ENCODE results near the gene KRTAP4-9.
"Not testable (repeated sequence)": the region's sequence is repeated elsewhere in the genome, so short reads cannot be mapped to it uniquely, and the experiment has no call there.

The KRTAP4-9 gene

GRCh38 chr17:41105347-41105746, at the start of gene KRTAP4-9:
Gene KRTAP4-9, plus strand, starts transcription at chr17:41105389. Its CDS starts 0 bp downstream, at chr17:41105389.
- not testable (repeated sequence) for DNase-seq

- no peak for DNase-seq
Observed at GRCh38 chr17:41057547-41057946, 47.6 kb upstream of the KRTAP4-9 start.

GRCh38 chr17:41058741-41059140, 46.4 kb upstream of the KRTAP4-9 start:
- no peak for DNase-seq

GRCh38 chr17:41059276-41060051, 45.7 kb upstream of the KRTAP4-9 start:
- DNase-seq, result not testable (repeated sequence)

GRCh38 chr17:41060052-41060604, 45.1 kb upstream of the KRTAP4-9 start, which contains the start of gene KRTAP2-3:
Gene KRTAP2-3, minus strand, starts transcription at chr17:41060114. Its CDS starts 64 bp downstream, at chr17:41060050.
- no peak for DNase-seq

- DNase-seq, result no peak
Observed at GRCh38 chr17:41061964-41062363, 43.2 kb upstream of the KRTAP4-9 start.

GRCh38 chr17:41063449-41063848, 41.7 kb upstream of the KRTAP4-9 start:
- no peak for DNase-seq

GRCh38 chr17:41064301-41064700, 40.9 kb upstream of the KRTAP4-9 start:
- DNase-seq, result no peak

- DNase-seq, result not testable (repeated sequence)
Observed at GRCh38 chr17:41065016-41065689, 40.0 kb upstream of the KRTAP4-9 start.

- DNase-seq, result no peak
Observed at GRCh38 chr17:41065829-41066624, 39.2 kb upstream of the KRTAP4-9 start, which contains the start of gene KRTAP2-4. Gene KRTAP2-4, minus strand, starts transcription at chr17:41065879. Its CDS starts 34 bp downstream, at chr17:41065845.

GRCh38 chr17:41067281-41067680, 37.9 kb upstream of the KRTAP4-9 start:
- DNase-seq, result no peak

GRCh38 chr17:41069031-41069430, 36.2 kb upstream of the KRTAP4-9 start:
- DNase-seq, result no peak

GRCh38 chr17:41071606-41072360, 33.4 kb upstream of the KRTAP4-9 start:
- DNase-seq, result peak in 1 of 2 experiments; percentile 6

GRCh38 chr17:41073676-41074075, 31.5 kb upstream of the KRTAP4-9 start:
- DNase-seq, result no peak

GRCh38 chr17:41076788-41077187, 28.4 kb upstream of the KRTAP4-9 start:
- no peak for DNase-seq

GRCh38 chr17:41082626-41083025, 22.6 kb upstream of the KRTAP4-9 start:
- no peak for DNase-seq

- not testable (repeated sequence) for DNase-seq
Observed at GRCh38 chr17:41083427-41083826, 21.8 kb upstream of the KRTAP4-9 start.

GRCh38 chr17:41084100-41084856, 20.9 kb upstream of the KRTAP4-9 start, which contains the start of gene KRTAP4-7:
Gene KRTAP4-7, plus strand, starts transcription at chr17:41084150. Its CDS starts 57 bp downstream, at chr17:41084207.
- not testable (repeated sequence) for DNase-seq

- DNase-seq, result not testable (repeated sequence)
Observed at GRCh38 chr17:41088760-41089352, 16.3 kb upstream of the KRTAP4-9 start.

GRCh38 chr17:41096055-41096454, 9.1 kb upstream of the KRTAP4-9 start:
- DNase-seq, result no peak

- no peak for DNase-seq
Observed at GRCh38 chr17:41098042-41098441, 7.1 kb upstream of the KRTAP4-9 start, which contains the start of gene KRTAP4-8. Gene KRTAP4-8, minus strand, starts transcription at chr17:41098142. Its CDS starts 58 bp downstream, at chr17:41098084.

All from NCI-H446 (cell line).